Measurements from ENCODE around the gene CCS. TPM values are rescaled to one million over a fixed set of nuclear protein-coding genes. Genes with fewer than 3 reads are reported as not detected.

CCS gene
- total and polyA plus RNA-seq, 8 donors, result 16.9 to 125 (median 20.8) TPM

DNA sequence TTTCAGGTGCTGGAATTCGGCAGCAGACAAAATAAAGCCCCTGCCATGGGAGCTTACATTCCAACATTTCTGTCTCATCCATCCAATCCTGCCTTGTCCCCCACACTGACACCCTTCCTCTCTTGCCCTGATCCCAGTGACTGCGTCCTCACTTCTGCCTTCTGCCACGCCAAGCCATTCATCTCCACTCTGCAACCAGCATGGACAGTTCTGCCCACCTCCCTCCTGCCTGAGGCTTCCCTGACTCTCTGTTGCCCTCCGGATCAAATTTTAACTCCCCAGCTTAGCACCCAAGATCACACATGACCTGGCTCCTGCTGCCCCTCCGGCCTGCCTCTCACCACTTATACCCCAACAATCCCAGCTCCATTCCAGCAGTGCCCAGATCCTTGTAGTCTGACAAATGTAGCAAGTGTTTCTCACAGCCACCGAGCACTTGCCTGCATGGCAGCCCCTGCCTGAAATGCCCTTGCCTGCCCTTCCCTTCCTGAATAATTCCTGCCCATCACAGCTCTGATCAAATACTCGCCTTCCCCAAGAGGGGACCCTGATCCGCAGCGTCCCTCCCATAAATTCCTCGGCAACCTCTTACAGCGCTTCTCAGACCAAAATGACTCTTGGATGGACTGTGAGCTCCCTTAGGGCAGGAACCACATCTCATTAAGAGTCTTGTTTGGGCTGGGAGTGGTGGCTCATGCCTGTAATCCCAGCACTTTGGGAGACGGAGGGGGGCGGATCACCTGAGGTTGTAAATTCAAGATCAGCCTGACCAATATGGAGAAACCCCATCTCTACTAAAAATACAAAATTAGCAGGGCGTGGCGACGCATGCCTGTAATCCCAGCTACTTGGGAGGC is 44.0 kb upstream of the CCS start:
- Histone ChIP-seq H3K4me3 (no peak overlapping the region), H3K27ac (no peak overlapping the region), H3K4me1 (peaks cover 0 to 13% (median 0%) of the 10 kb centered on the region in 3 donors), H3K36me3 (no peaks in the 10 kb centered on the region), H3K27me3 (no peaks in the 10 kb centered on the region), H3K9me3 (no peaks in the 10 kb centered on the region)
- DNase-seq, result peak in 1 of 6 donors; percentile 17
- no peak for TF ChIP-seq CTCF (IDR thresholded peaks at IDR 0.05)
- 53 to 54% methylated on average over 16 of the region's 16 CpGs for WGBS, 2 donors
- no peak for FAIRE-seq
- no peak for ATAC-seq
- intact Hi-C loops (cut with DNase I), result no loop called here

DNA sequence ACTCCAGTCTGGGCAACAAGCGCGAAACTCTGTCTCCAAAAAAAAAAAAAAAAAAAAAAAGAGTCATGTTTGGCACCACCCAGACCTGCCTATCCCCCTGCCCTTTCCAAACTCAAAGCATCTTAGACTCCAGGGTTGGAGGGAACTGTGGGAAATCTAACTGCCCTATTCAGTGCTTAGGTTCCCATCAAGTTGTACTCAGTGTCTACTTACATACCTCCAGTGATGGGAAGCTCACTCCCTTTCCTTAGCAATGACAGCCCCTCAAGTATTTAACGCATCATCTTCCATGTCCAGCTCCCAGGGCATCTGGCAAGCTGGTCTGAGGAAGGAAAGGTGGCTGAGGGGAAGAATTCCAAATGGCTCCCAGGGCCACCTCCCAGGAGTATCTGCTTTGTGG is 43.3 kb upstream of the CCS start:
- Histone ChIP-seq H3K9me3 (no peaks in the 10 kb centered on the region), H3K27me3 (no peaks in the 10 kb centered on the region), H3K27ac (no peak overlapping the region), H3K36me3 (no peaks in the 10 kb centered on the region), H3K4me1 (peaks cover 0 to 7% (median 0%) of the 10 kb centered on the region in 3 donors), H3K4me3 (no peak overlapping the region)
- ATAC-seq (no peak), FAIRE-seq (no peak), DNase-seq (peak in 1 of 6 donors; percentile 3)
- WGBS, 2 donors, result 89 to 97% methylated on average over 3 of the region's 3 CpGs
- intact Hi-C loops (cut with DNase I), result no loop called here
- no peak for TF ChIP-seq CTCF (IDR thresholded peaks at IDR 0.05)

DNA sequence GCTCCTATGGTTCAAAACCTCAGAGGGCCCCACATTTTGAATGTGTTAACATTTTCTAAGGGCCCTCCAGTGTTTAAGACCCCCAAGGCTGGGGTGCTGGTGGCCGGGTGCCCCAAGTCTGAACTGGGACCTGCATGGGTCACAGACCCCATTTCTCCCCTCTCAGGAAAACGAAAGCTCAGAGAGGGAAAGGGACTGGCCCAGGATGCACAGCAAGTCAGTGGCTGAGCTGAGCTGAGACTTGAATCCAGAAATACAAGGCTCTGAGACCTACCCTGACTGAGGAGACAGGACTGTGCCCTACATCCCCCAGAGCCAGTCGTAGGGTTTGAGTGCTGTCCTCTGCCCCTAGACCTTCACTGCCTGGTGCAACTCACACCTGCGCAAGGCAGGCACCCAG is 42.1 kb upstream of the CCS start:
- intact Hi-C loops (cut with DNase I), result no loop called here
- H3K27ac ChIP-seq, result no peak overlapping the region
- no peaks in the 10 kb centered on the region for H3K9me3 ChIP-seq
- TF ChIP-seq CTCF (IDR thresholded peaks at IDR 0.05), result no peak
- FAIRE-seq, result no peak
- ATAC-seq, result no peak
- no peak overlapping the region for H3K4me3 ChIP-seq
- no peaks in the 10 kb centered on the region for H3K27me3 ChIP-seq
- H3K4me1 ChIP-seq, result no peaks in the 10 kb centered on the region
- DNase-seq, result no peak
- H3K36me3 ChIP-seq, result no peaks in the 10 kb centered on the region
- 67 to 88% methylated on average over 4 of the region's 4 CpGs for WGBS, 2 donors

DNA sequence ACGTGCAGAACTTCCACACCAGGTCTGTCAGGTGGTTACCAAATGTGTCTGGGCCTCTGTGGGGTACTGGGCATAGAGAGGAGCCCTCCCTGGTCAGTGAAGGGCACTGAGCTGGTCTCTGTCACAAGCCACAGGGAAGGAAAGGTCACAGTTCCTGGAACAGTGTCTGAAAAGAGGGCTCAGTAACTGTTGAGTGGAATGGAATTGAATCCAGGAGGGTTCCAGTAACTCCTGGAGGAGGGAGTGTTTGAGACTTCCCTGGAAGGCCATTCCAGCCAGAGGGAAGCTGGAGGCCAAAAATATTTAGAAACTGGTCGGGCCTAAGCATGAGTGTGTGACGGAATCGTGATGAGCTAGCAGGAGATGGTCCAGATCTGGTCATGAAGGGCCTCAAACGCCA is 38.4 kb upstream of the CCS start:
- TF ChIP-seq CTCF (IDR thresholded peaks at IDR 0.05), result no peak
- DNase-seq (no peak), ATAC-seq (no peak), FAIRE-seq (no peak)
- 72 to 78% methylated on average over 5 of the region's 5 CpGs for WGBS, 2 donors
- Histone ChIP-seq H3K27ac (no peak overlapping the region), H3K4me3 (no peak overlapping the region), H3K4me1 (peaks cover 0 to 5% (median 0%) of the 10 kb centered on the region in 3 donors), H3K9me3 (no peaks in the 10 kb centered on the region), H3K27me3 (no peaks in the 10 kb centered on the region), H3K36me3 (no peaks in the 10 kb centered on the region)
- intact Hi-C loops (cut with DNase I), result no loop called here

- FAIRE-seq (no peak), ATAC-seq (no peak), DNase-seq (peak in 1 of 6 donors; percentile 9)
- H3K27me3 ChIP-seq, result no peaks in the 10 kb centered on the region
- no peak overlapping the region for H3K4me3 ChIP-seq
- WGBS, 2 donors, result 43 to 47% methylated on average over 3 of the region's 3 CpGs
- TF ChIP-seq CTCF (IDR thresholded peaks at IDR 0.05), result no peak
- intact Hi-C loops (cut with DNase I), result no loop called here
- H3K9me3 ChIP-seq, result no peaks in the 10 kb centered on the region
- H3K36me3 ChIP-seq, result no peaks in the 10 kb centered on the region
- peaks cover 0 to 5% (median 0%) of the 10 kb centered on the region in 3 donors for H3K4me1 ChIP-seq
- H3K27ac ChIP-seq, result no peak overlapping the region
Observed at GRCh38 chr11:66555416-66555815, 37.6 kb upstream of the CCS start.
